Measurements from ENCODE around the gene PLEKHN1. TPM values are rescaled to one million over a fixed set of nuclear protein-coding genes. Genes with fewer than 3 reads are reported as not detected.
"Not testable (repeated sequence)": the region's sequence is repeated elsewhere in the genome, so short reads cannot be mapped to it uniquely, and the experiment has no call there.

The PLEKHN1 gene
- total and polyA plus RNA-seq, 2 experiments from 2014 or later, result 0.60 to 2.4 TPM

DNA sequence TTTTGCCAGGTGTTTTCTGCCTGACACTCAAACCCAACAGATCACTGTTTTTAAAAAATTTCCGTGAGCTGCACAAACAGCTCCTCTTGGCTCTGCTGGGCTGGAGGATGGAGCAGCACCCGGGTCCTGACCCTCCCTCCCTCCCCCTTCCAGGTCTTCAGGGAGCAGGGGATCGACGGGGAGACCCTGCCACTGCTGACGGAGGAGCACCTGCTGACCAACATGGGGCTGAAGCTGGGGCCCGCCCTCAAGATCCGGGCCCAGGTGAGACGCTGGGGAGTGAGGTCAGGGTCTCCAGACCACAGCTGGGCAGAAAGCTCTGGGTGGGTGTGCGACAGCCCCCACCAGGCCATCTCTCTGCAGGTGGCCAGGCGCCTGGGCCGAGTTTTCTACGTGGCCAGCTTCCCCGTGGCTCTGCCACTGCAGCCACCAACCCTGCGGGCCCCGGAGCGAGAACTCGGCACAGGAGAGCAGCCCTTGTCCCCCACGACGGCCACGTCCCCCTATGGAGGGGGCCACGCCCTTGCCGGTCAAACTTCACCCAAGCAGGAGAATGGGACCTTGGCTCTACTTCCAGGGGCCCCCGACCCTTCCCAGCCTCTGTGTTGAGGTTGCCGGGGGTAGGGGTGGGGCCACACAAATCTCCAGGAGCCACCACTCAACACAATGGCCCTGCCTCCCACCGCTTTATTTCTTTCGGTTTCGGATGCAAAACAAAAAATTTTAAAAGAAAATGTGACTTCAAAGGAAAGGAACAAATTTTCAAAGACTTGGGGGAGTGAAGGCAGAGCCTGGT lies 22.5 kb upstream of the PLEKHN1 start:
- peak overlapping the region; percentile 96 for H3K4me2 ChIP-seq
- DNase-seq (ENCODE audit: low spot score), result no peak
- no peaks in the 10 kb centered on the region for H4K20me1 ChIP-seq (ENCODE audit: insufficient read depth, poor library complexity, severe bottlenecking)
- WGBS (ENCODE audit: low lambda C conversion rate, missing lambda C conversion rate), result 83% methylated on average over 27 of the region's 27 CpGs
- no peaks in the 10 kb centered on the region for H3K9me2 ChIP-seq (replicated peaks; ENCODE audit: insufficient read depth)
- peak overlapping the region; percentile 70 for H3K27ac ChIP-seq
- no peaks in the 10 kb centered on the region for H3K9me3 ChIP-seq (ENCODE audit: low read depth)
- no peak for TF ChIP-seq EZH2 (IDR thresholded peaks at IDR 0.05; ENCODE audit: borderline replicate concordance)
- TF ChIP-seq, protein P1, sequence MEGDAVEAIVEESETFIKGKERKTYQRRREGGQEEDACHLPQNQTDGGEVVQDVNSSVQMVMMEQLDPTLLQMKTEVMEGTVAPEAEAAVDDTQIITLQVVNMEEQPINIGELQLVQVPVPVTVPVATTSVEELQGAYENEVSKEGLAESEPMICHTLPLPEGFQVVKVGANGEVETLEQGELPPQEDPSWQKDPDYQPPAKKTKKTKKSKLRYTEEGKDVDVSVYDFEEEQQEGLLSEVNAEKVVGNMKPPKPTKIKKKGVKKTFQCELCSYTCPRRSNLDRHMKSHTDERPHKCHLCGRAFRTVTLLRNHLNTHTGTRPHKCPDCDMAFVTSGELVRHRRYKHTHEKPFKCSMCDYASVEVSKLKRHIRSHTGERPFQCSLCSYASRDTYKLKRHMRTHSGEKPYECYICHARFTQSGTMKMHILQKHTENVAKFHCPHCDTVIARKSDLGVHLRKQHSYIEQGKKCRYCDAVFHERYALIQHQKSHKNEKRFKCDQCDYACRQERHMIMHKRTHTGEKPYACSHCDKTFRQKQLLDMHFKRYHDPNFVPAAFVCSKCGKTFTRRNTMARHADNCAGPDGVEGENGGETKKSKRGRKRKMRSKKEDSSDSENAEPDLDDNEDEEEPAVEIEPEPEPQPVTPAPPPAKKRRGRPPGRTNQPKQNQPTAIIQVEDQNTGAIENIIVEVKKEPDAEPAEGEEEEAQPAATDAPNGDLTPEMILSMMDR (IDR thresholded peaks at IDR 0.05; ENCODE audit: poor library complexity), result no peak
- TF ChIP-seq EZH2phosphoT487 (IDR thresholded peaks at IDR 0.05; ENCODE audit: low read depth, severe bottlenecking, unreplicated experiment), result no peak
- H3K27me3 ChIP-seq, result peaks cover 22% of the 10 kb centered on the region
- H3K36me3 ChIP-seq (replicated peaks; ENCODE audit: insufficient read depth, low read depth), result no peaks in the 10 kb centered on the region
- peaks cover 42% of the 10 kb centered on the region for H3K4me1 ChIP-seq (ENCODE audit: insufficient read depth)
- H2AFZ ChIP-seq, result no peak overlapping the region
- no peak overlapping the region for H3K4me3 ChIP-seq
- H3K79me2 ChIP-seq, result no peaks in the 10 kb centered on the region

DNA sequence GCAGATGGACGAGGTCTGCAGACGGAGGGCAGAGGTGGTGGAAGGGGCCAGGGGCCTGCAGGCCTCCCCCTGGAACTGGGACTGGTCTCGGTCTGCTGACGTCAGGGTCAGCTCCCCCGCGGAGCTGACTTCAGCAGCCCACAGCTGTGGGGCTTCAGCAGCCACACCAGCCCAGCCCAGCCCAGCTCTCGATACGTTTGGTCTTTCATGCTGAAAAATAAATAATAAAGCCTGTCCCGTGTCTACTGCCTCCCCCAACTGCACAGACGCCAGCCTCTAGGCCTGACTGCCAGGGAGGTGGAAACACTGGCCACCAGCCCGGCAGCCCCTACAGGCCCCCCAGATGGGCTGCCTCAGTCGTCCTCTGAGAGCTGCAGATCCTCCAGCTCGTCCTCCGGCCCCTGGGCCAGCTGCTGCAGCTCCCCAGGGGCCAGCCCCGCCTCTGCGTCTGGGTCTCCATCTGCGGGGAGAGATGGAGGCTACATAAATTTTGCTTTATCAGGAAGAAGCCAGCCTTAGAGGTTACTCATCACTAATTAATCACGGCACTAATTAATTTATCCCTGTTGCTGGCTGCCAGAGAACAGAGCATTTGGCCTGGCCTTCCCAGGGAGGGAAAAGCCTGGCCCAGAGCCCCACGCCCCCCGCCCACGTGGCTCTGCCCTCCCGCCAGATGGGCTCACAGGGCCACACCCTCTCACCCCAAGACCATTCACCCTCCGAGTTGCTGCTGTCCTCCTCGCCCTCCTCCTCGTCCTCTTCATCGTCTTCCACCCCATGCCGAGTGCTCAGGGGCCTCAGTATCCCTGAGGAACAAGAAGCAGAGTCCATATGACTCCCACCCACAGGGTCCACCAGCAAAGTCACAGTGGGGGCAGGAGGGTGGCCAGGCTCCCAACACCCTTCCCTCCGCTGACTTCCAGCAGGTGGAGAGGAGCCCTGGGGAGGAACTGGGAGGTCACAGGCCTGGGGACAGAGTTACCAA lies 21.6 kb upstream of the PLEKHN1 start:
- TF ChIP-seq EZH2phosphoT487 (IDR thresholded peaks at IDR 0.05; ENCODE audit: low read depth, severe bottlenecking, unreplicated experiment), result no peak
- no peak for TF ChIP-seq EZH2 (IDR thresholded peaks at IDR 0.05; ENCODE audit: borderline replicate concordance)
- TF ChIP-seq, protein P1 (IDR thresholded peaks at IDR 0.05; ENCODE audit: poor library complexity), result no peak
- peaks cover 36% of the 10 kb centered on the region for H3K4me1 ChIP-seq (ENCODE audit: insufficient read depth)
- H3K9me2 ChIP-seq (replicated peaks; ENCODE audit: insufficient read depth), result no peaks in the 10 kb centered on the region
- no peaks in the 10 kb centered on the region for H4K20me1 ChIP-seq (ENCODE audit: insufficient read depth, poor library complexity, severe bottlenecking)
- peak overlapping the region; percentile 12 for H3K27ac ChIP-seq
- no peak overlapping the region for H3K4me3 ChIP-seq
- no peaks in the 10 kb centered on the region for H3K79me2 ChIP-seq
- peaks cover 22% of the 10 kb centered on the region for H3K27me3 ChIP-seq
- no peaks in the 10 kb centered on the region for H3K36me3 ChIP-seq (replicated peaks; ENCODE audit: insufficient read depth, low read depth)
- DNase-seq (ENCODE audit: low spot score), result no peak
- H2AFZ ChIP-seq, result no peak overlapping the region
- H3K4me2 ChIP-seq, result no peak overlapping the region
- WGBS (ENCODE audit: low lambda C conversion rate, missing lambda C conversion rate), result 76% methylated on average over 28 of the region's 28 CpGs
- no peaks in the 10 kb centered on the region for H3K9me3 ChIP-seq (ENCODE audit: low read depth)

DNA sequence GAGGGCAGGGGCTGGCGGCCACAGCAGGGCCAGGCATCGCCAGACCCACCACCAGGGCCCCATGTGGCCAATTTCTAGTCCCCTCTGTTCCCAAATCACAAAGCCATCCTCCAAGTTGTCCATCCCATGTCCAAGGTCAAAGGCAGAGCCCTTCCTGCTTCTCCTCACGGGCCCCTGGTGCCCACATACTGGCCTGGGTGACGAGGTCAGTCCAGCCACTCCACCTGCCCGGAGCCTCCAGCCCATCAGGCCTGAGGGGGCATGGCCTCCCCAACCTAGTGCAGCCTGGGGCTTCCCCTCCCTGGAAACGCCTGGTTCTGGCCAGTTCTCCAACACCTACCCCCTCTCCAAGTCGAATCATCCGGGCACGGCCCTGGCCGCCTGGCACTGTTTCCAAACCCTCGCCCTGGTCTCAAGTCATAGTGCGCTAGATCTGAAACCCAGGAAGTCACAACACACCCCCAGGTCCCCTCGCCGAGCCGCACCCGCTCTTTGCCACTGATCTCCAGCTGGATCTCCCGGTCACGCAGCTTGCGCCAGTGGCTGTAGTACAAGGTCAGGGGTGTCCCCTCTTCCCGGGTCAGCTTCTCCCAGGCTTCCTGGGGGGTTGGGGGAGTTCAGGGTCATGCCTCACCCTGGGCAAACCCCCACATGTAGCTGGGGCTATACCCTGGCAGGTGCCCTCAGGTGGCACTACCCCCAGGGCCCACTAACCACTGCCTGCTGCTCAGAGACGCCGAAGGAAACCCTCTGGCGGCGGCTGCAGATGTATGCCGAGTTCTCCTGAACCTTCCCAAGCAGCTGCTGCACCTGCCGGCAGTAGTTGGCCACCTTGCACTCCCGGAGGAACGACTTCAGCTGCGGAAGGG lies 20.4 kb upstream of the PLEKHN1 start:
- Histone ChIP-seq H3K4me1 (ENCODE audit: insufficient read depth) (peaks cover 25% of the 10 kb centered on the region), H3K9me2 (replicated peaks; ENCODE audit: insufficient read depth) (no peaks in the 10 kb centered on the region), H3K27me3 (peaks cover 14% of the 10 kb centered on the region), H3K4me3 (no peak overlapping the region), H2AFZ (no peak overlapping the region), H4K20me1 (ENCODE audit: insufficient read depth, poor library complexity, severe bottlenecking) (no peaks in the 10 kb centered on the region), H3K27ac (no peak overlapping the region), H3K9me3 (ENCODE audit: low read depth) (no peaks in the 10 kb centered on the region), H3K4me2 (no peak overlapping the region), H3K36me3 (replicated peaks; ENCODE audit: insufficient read depth, low read depth) (no peaks in the 10 kb centered on the region), H3K79me2 (no peaks in the 10 kb centered on the region)
- TF ChIP-seq EZH2 (IDR thresholded peaks at IDR 0.05; ENCODE audit: borderline replicate concordance) (no peak), EZH2phosphoT487 (IDR thresholded peaks at IDR 0.05; ENCODE audit: low read depth, severe bottlenecking, unreplicated experiment) (no peak)
- TF ChIP-seq, protein P1 (IDR thresholded peaks at IDR 0.05; ENCODE audit: poor library complexity), result no peak
- WGBS (ENCODE audit: low lambda C conversion rate, missing lambda C conversion rate), result 95% methylated on average over 29 of the region's 29 CpGs
- DNase-seq (ENCODE audit: low spot score), result no peak

DNA sequence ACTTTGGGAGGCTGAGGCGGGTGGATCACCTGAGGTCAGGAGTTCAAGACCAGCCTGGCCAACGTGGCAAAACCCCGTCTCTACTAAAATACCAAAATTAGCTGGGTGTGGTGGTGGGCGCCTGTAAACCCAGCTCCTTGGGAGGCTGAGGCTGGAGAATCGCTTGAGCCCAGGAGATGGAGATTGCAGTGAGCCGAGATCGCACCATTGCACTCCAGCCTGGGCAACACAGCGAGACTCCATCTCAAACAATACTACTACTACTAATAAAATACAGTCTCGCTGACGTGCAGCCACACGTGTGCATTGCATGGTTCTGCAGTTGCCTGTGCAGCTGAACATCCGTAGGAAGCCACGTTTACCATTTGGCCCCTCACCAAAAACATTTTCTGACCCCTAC lies 19.5 kb upstream of the PLEKHN1 start:
- DNase-seq (ENCODE audit: low spot score); H3K9me2 ChIP-seq (replicated peaks; ENCODE audit: insufficient read depth); H3K9me3 ChIP-seq (ENCODE audit: low read depth); H2AFZ ChIP-seq; H3K27ac ChIP-seq; H3K79me2 ChIP-seq; H4K20me1 ChIP-seq (ENCODE audit: insufficient read depth, poor library complexity, severe bottlenecking); H3K27me3 ChIP-seq; H3K4me2 ChIP-seq; H3K36me3 ChIP-seq (replicated peaks; ENCODE audit: insufficient read depth, low read depth); H3K4me3 ChIP-seq: not testable (repeated sequence)
- WGBS (ENCODE audit: low lambda C conversion rate, missing lambda C conversion rate), result 95% methylated on average over 13 of the region's 13 CpGs
- H3K4me1 ChIP-seq (ENCODE audit: insufficient read depth), result peaks cover 18% of the 10 kb centered on the region

All from hepatocyte (in vitro differentiated cells).